GM11168 (cell line): ENCODE results near the gene CDADC1.
"Not testable (repeated sequence)": the region's sequence is repeated elsewhere in the genome, so short reads cannot be mapped to it uniquely, and the experiment has no call there.

Source experiments
- in situ Hi-C: fragments of 300-500 bp; cut with MboI; formaldehyde crosslinking; loops from one replicate; pipeline ENCODE4 v1.12.0; 2022; ENCODE audit warnings: low sequenced_read_pairs; ENCODE audit not compliant: unreplicated experiment

Gene CDADC1

DNA sequence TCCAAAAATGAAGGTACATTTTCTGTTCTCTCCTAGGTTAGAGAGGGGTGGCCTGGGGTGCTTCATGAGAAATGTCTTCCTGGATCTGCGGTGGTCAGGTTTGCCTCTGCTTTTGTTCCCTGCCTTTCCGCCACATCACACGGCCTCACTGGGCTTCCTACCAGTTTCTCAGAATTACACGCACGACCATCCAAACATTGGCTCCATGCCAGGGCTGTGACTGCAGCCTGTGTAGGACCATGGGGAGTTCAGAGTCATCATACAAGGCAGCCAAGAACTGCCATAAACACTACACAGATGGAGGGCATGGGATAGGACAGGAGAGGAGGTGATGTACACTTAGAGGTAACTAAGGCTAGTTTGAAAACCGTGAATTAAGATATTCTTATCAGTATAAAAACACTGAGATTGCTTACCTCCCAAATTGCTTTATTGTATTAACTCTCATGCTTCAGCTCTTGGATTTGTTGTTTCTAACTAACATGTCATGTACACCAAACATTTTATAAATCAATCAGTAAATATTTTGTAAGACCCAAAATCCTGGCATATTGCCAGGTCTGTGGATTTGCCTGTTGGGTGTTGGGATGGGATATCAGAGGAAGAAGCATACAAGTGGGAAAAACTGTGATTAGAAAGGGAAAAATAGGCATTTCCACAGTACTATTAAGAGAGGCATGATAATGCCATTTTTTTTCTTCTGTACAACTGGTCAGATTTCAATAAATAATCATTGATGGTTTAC lies 45.2 kb downstream of the CDADC1 start:
- in situ Hi-C loops, result no loop called here

DNA sequence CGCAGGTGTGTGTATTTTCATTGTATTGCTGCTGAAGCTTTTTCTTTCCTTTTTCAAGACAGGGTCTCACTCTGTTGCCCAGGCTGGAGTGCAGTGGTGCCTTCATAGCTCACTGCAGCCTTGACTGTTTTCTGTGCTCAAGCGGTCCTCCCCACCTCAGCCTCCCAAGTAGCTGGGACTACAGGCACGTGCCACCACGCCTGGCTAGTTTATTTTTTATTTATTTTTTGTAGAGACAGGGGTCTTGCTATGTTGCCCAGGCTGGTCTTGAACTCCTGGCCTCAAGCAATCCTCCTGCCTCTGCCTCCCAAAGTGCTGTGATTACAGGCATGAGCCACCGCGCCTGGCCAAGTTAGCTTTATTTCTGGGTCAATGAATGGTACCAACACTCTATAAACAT lies 47.0 kb downstream of the CDADC1 start:
- in situ Hi-C loops, result not testable (repeated sequence)

DNA sequence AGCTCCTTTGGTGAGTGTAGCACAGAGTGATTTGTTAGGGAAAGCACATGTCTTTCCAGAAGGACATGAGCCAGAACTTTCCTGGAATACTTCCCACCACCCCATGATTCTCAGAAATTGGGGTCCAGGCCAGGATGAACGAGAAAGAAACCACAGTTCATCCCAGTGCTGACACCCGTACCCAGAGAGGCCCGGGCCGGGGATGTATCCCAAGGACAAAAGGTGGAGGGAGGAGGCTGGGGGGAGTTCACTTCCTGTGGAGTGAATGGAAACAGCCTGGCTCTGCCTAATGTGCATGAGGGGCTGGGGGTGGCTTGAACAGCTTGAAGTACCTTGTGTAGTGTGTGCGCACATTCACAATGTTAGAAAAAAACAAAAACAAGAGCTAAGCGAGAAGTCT lies 47.5 kb downstream of the CDADC1 start:
- in situ Hi-C loops, result no loop called here

DNA sequence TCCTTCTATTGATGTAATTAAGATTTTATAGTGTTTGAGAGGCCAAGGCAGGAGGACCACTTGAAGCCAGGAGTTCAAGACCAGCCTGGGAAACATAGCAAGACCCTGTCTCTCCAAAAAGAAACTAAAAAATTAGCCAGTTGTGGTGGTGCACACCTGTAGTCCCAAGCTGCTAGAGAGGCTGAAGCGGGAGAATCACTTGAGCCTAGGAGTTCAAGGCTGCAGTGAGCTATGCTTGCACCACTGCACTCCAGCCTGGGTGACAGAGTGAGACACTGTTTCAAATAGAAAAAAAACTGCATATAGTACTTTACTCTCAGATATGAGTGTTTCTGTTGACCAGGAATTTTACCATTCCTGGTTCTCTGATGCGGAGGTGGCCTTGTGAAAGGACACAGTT lies 48.9 kb downstream of the CDADC1 start:
- in situ Hi-C loops, result no loop called here

DNA sequence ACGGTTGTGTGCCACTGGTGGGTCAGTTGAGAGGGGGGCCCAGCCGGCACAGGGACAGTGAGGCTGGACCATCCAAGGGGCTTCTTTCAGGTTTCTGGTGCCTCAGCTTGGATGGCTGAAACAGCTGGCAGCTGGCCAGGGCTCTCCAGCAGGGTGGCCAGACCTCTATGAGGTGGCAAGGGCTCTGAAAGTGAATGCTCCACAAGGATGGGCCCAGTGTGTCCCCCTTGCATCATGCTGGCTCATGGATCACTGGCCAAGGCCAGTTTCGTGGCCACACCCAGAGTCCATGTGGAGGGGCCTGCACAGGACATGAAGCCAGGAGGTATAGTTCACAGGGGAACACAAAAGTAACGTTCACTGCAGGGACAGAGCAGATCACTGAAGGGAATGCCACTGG lies 49.6 kb downstream of the CDADC1 start:
- in situ Hi-C loops, result no loop called here

DNA sequence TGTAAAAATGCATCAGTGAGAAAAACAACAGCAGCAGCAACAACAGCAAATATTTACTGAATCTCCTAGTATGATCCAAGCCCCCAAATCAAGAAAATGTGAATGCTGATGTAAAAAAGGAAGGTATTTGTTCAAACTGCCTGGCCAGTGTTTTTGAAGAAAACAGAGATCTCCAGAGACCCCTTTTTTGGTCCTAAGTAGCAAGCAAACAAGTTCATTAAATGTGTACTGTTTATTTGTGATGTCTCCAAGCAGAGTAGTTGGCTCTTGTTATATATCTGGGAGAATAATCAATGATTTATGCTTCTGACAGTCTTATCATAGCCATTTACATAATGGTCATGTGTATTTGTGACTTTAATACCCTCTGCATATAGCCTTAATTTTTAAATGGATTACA lies 50.7 kb downstream of the CDADC1 start:
- in situ Hi-C loops, result no loop called here

DNA sequence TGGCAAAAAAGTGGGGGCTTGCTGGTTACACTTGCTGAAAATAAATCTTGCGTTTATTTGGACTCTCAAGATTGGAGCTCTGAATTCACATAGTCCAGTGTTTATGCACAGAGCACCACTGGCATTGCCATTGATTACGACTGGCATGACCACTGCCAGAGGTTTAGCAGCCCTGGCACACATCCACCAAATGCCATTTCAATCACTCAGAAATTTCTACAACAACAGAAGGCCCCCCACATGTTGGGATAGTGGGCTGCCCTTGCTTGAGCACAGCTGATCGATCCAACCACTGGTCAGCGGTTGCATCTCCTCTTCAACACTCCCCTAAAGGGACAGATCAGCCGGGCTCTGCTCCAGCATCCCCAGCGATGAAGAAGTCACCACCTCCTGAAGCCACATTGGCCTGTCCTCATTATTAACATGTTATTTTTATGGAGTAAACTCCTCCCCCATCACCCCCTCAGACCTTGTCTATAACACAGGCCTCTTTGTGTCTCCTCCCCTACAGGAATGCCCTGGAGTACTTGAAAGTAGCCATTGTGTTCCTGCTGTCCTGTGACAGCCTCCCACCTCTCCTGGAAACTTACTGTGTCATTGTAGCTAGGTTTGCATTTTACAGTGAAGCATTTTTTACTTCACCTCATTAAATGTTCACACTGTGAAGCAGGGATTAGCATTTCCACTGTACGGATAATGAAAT lies 51.3 kb downstream of the CDADC1 start:
- in situ Hi-C loops, result no loop called here

DNA sequence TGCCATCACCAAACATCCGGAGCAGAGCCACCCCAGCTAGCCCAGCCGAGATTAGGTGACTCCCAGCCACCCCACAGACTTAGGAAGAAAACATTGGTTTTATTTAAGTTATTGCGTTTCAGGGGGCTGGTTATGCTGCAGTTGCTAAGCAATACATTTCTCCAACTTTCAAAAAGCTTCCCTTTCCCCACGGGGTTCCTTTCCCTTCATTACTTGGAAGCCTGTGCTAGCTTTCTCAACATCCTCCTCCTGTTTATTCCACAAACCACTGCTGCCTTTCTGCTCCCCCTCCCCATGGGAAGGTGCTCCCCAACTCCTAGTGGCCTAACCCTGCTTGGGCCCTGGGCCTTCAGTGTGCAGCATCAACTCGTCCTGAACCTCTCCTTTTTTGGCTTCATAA lies 52.6 kb downstream of the CDADC1 start:
- in situ Hi-C loops, result no loop called here

DNA sequence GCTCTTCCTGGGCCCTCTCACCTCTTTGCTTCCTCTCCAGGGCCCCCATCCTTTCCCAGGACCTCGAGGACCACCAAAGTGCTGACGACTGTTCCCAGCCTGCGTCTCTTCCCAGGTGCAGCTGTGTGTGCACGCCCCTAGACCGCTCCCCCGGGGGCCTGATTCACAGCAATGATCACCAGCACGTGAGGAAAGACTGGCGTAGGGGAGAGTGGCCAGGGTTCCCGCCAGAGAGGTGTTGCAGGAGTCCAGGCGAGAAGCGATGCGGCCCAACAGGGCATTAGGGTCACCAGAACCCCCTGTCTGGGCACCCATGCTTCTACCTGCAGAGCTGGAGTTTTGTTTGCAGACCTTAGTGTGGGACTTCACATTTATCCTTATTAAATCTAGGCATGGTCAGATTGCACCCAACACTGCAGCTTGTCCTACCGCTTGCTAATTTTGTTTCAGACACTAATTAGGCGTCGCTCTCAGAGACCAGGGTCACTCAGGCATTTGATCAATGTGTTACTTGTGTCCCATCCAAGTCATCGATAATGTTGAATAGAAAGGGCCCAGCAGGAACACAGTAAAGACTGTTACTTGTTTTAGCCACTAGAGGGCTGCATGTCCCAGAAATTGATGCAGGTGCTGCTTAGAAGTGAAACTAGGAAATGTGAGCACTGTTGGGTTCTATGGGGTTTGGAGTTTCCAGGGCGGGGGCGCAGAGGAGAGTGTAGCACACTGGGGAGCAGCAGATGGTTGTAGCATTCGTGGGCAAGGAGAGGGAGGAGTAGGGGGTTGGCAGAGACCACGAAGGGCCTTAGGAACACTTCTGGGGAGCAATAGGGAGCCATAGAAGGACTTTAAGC lies 53.2 kb downstream of the CDADC1 start:
- in situ Hi-C loops, result no loop called here

DNA sequence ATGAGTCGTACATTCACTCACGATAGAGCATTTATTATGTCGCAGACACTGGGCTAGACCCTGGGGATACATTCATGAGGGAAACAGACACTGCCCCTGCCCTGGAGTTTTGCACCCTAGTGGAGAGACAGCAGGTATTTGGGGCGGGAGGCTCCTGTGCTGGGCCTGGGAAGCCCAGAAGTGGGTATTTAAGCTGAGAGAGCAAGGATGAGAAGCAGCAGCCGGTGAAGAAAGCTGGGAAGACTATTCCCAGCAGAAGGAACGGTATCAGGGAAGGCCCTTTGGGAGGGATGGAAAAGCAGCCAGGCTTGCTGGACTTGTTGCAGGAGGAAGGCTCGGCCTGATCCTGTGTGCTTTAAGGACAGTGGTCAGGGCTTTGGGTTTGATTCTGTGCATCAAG lies 54.5 kb downstream of the CDADC1 start:
- in situ Hi-C loops, result no loop called here

DNA sequence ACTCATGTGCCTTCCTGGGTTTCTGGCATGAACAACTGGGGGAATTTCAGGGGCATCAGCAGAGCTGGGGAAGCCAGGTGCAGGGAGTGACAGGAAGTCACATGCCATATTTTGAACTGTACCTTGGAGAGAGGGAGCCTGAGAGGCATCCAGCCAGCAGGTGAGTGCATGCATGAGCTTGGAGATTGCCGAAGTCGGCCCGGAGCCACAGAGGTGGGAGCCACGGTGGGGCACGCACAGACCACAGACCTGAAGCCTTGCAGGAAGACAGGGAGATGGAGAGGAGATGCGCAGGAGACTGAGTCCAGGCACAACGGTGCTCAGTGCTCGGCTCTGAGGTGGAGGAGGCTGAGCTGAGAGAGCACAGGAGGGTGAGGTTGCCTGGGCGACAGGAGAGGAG lies 55.1 kb downstream of the CDADC1 start:
- in situ Hi-C loops, result no loop called here

DNA sequence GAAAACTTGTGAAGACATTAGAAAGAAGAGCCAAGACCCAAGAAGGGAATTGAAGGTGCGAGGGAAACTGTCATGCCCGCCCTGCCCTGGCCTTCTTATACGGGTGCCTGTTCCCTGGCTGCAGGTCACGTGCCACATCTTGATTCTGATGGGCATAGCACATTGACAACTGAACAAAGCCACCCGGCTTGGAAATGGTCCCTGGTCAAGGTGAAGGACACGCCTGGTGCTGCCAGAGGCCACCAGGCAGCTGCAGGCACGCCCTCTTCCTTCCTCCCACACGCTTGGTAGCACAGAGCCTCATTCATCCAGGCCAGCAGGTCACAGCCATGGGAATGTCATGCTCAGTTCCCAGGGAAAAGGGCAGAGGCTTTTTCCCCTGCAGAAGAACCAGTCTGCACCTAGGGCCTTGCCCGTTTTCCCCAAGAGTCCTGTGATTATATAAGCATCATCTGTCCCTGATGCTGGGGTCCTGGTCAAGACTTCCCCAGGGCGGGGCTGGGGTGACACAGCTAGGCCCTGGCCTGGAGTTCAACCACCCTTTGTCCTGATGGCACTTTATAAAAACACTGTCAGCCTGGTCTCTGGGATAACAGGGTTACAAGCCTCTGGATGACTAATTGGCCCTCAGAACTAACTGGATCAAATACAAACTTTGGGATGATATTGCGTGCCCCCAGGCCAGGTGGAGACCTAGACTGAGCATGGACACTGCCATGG lies 56.0 kb downstream of the CDADC1 start:
- in situ Hi-C loops, result no loop called here

DNA sequence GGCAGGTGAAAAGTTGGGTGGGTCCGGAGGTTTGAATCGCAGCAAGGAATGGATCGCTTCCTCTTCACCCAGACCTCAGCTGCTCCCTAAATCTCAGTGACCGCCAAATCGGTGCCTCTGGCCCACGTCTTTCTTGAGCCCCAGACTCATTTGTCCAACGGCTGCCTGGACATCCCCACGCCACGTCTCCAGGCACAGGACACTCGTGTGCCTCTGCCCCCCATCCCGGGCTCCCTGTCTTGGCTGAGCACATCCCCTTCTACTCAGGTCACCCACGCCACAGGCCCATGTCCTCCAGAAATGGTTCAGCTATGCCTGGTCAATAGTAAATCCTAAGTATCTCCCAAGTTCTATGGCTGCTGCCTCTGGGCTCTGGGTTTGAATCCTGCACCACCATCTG lies 56.6 kb downstream of the CDADC1 start:
- in situ Hi-C loops, result no loop called here

DNA sequence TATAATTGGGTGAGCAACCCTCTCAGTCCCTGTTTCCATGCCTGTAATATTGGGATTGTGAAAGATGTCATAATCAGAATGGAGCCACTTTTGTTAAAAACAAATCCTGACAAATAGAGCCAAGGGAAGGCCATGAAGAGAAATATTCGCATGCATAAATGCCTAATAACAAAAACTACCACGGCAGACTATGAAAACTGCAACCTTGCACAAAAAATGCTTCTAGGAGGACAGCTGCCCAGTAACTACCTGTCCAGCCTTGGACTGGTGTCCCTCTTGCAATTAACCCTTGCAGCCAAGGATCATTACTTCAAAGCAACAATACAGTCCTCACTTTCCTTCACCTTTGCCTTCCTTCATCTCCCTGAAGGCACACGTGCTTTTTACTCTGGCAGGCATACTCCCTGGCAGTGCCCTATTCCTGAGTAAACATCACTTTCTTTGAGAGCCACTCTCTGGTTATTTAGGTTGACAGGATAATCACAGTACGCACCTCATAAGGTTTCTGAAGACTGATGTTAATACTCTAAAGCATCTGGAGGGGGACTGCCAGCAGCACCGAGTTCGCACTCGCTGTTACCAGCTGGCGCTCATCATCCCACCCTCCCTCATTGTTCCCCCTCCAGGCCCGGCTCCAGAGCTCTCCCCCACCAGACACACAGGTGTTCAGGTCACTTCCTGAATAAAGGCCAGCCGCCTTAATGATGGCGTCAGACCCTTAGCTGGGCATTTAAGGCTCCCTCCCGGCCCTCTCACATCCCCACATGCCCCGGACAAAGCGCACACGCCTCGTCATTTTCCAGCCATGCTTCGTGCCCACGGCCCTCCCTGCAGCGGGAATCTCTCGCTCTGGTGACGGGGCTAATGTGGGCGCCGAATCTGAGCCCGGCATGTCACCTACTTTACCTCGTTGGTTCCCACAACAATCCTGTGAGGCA lies 57.3 kb downstream of the CDADC1 start:
- in situ Hi-C loops, result loop anchor here (5.0 kb wide), 1 partner anchor 307 kb away; no protein-coding TSS in a partner anchor

DNA sequence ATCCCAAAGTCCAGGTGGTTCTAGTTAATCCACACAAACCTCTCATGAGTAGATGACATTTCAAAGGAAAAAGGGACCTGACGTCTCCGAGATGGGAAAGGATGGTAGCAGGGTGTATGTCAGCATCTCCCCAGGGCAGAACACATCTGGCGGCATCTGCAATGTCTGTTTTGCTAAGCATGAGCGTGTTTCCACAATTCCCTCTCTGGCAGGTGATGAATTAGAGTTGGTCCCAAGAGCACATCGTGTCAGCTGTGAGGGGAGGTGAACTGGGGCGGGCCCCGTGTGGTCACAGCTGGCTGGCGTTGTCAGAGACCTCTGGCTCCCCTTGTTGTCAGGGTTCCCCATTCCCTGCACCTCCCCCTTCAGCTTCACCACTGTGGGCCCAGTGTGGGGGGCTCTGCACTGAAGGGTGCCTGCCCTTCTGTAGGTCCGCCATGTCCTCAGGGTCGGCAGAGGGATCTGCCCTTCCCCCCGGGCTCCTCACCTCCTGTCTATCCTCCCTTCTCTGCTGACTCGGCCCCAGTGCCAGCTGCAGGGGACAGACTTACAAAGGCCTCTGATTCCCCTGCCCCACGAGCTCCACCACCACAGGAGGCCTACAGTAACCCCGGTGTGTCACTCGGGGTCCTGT lies 58.2 kb downstream of the CDADC1 start:
- in situ Hi-C loops, result loop anchor here (5.0 kb wide), 1 partner anchor 306 kb away; no protein-coding TSS in a partner anchor

DNA sequence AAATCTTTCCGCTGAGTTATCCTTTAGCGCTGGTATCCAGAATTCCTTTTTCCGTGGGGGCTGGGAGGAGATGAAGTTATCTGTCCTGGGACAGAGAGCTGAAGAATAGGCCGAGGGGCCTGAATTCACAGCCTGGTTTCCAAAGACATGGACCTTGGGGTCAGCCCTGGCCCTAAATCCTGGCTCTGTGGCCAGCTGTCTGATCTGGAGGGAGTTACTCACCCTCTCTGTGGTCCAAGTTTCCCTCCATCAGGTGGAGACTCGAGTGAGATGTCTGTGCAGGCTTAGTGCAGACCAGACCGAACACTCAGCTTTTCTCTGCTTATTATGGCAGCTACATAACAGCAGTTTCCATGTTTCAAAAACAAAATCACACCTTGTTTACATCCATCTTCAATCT lies 59.6 kb downstream of the CDADC1 start:
- in situ Hi-C loops, result loop anchor here (5.0 kb wide), 1 partner anchor 305 kb away; no protein-coding TSS in a partner anchor

DNA sequence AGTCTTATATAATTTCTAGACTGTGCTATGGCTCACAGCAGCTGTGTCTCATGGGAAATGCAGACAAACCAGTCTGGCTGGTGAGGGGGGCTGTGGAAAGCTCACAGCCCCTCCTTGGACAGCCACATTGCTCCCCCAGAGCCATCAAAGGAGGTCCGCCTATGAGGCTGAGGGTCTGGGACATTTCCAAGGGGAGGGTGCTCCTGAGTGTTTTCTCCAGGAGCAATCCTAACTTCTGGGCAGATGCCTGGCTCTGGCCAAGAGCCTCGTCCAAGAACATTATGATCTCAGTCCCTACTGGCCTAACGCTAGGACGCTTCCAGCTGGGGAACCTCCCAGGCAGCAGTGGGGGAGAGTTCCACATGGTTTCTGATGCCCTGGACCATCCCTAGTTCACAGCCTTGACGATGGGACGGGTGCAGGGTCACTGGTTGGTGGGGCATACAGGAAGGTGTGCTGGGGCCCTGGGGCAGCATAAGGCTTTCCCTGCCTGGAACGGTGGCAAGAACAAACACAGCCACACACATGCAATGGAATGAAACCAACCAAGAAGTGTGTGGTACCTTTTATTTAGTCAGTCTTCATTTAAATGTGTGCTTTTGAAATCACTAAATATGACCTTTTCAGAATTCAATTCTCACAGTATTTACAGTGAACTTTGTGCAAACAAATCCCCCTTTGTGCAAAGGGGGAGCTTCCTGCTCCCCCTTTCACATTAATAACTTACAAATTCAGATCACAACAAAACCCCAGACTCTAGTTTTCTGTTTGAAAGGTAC lies 60.6 kb downstream of the CDADC1 start:
- in situ Hi-C loops, result loop anchor here (5.0 kb wide), 1 partner anchor 304 kb away; no protein-coding TSS in a partner anchor

DNA sequence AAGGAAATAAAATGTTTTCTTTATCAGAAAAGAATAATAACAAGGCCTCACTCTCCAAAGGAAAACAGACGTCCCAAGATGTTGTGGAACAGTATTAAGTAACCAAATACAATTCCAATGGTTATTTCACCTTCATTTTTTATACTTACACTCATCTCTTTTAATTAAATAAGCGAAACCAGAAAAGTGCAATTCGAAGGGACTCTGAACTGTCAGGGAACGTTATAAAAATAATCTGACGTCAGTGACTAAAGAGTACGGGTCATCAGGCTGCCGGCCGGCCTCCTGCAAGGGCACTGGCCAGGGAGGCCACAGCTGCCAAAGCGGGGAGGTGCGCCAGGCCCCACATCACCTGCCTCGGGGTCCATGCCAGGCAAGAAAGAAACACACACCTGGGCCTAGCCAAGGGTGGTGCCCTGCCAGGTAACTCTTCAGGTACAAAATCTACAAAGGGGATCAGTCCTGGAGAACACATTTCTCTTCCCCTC lies 61.2 kb downstream of the CDADC1 start:
- in situ Hi-C loops, result loop anchor here (5.0 kb wide), 1 partner anchor 303 kb away; no protein-coding TSS in a partner anchor
